H1 (cell line): ENCODE results near the gene PPFIA2. TPM values are rescaled to one million over a fixed set of nuclear protein-coding genes. Genes with fewer than 3 reads are reported as not detected.

ENCODE experiments used
- CTCF ChIA-PET: fragments of 300-600 bp; sonication (Branson Sonifier 250); formaldehyde crosslinking; loops from one replicate; lab custom pipeline; 2021; ENCODE audit not compliant: partially characterized antibody; lab: Charles Lee
- POLR2A ChIA-PET: fragments of 300-600 bp; sonication (Branson Sonifier 250); formaldehyde crosslinking; loops from one replicate; lab custom pipeline; 2021; ENCODE audit warnings: inconsistent platforms; ENCODE audit not compliant: partially characterized antibody; lab: Charles Lee
- DNase-seq, 2 experiments: peaks; one replicate each; pipeline versions ENCODE4 v3.0.0 to v3.0.0-alpha.2; 2010 to 2022; ENCODE audit warnings: low spot score in 2 of 2, low read depth in 1 of 2, mixed read lengths in 1 of 2
- FAIRE-seq: peaks from 2 replicates; lab custom pipeline; 2011; peaks lifted over from hg19 to GRCh38; lab: Jason Lieb, UNC
- H2AFZ ChIP-seq: 2 replicates; pipeline ENCODE4 v1.8.1; 2012; ENCODE audit warnings: low read length, inconsistent platforms
- H2AK5ac ChIP-seq: 2 replicates; pipeline ENCODE4 v1.6.1; 2013; ENCODE audit warnings: low read depth, low read length
- H2BK120ac ChIP-seq: replicated peaks from 2 replicates; pipeline ENCODE3; 2013; ENCODE audit warnings: low read depth, low read length, inconsistent platforms
- H2BK12ac ChIP-seq: 2 replicates; pipeline ENCODE4 v1.6.1; 2013; ENCODE audit warnings: low read depth, low read length
- H2BK15ac ChIP-seq: 2 replicates; pipeline ENCODE4 v1.6.1; 2013; ENCODE audit warnings: low read length
- H2BK20ac ChIP-seq: 2 replicates; pipeline ENCODE4 v1.6.1; 2013; ENCODE audit warnings: low read length
- H2BK5ac ChIP-seq: 2 replicates; pipeline ENCODE4 v1.6.1; 2013; ENCODE audit warnings: low read depth, low read length
- H3K14ac ChIP-seq: 2 replicates; pipeline ENCODE4 v1.6.1; 2013; ENCODE audit warnings: inconsistent platforms; ENCODE audit not compliant: insufficient read length
- H3K18ac ChIP-seq: 2 replicates; pipeline ENCODE4 v1.6.1; 2013; ENCODE audit warnings: low read length; ENCODE audit errors: extremely low read depth
- H3K23ac ChIP-seq: 2 replicates; pipeline ENCODE4 v1.6.1; 2013; ENCODE audit warnings: inconsistent platforms; ENCODE audit not compliant: insufficient read length
- H3K23me2 ChIP-seq: 2 replicates; pipeline ENCODE4 v1.6.1; 2013; ENCODE audit warnings: low read depth, low read length
- H3K27ac ChIP-seq: 2 replicates; pipeline ENCODE4 v1.6.1; 2011; ENCODE audit warnings: low read depth, low read length, inconsistent platforms
- H3K27me3 ChIP-seq, 4 experiments: replicated peaks in 1 of 4; 1 replicate in 1 of 4; 2 replicates in 3 of 4; pipeline versions ENCODE4 v1.6.1 to v1.8.1; 2011 to 2013; ENCODE audit warnings: low read length in 3 of 4, mild to moderate bottlenecking in 3 of 4, inconsistent platforms in 2 of 4, mixed read lengths in 2 of 4, moderate library complexity in 1 of 4; ENCODE audit not compliant: control insufficient read depth in 3 of 4, insufficient read depth in 3 of 4; ENCODE audit errors: extremely low read depth in 1 of 4
- H3K36me3 ChIP-seq, 4 experiments: 2 replicates each; pipeline versions ENCODE4 v1.6.1 to v1.8.1; 2011 to 2013; ENCODE audit warnings: mild to moderate bottlenecking in 4 of 4, low read length in 3 of 4, moderate library complexity in 2 of 4, control low read depth in 1 of 4, inconsistent platforms in 1 of 4; ENCODE audit not compliant: insufficient read depth in 4 of 4, control insufficient read depth in 2 of 4
- H3K4ac ChIP-seq: replicated peaks from 2 replicates; pipeline ENCODE3; 2013; ENCODE audit warnings: low read length, low read depth, mixed read lengths, inconsistent platforms; ENCODE audit not compliant: insufficient read length
- H3K4me1 ChIP-seq, 4 experiments: replicated peaks in 1 of 4; 1 replicate in 1 of 4; 2 replicates in 3 of 4; pipeline versions ENCODE4 v1.6.1 to v1.8.1; 2011 to 2013; ENCODE audit warnings: low read length in 3 of 4, inconsistent platforms in 2 of 4, mixed read lengths in 1 of 4; ENCODE audit not compliant: insufficient read depth in 4 of 4, control insufficient read depth in 3 of 4
- H3K4me2 ChIP-seq, 2 experiments: 2 replicates each; pipeline versions ENCODE4 v1.6.1 to v1.8.1; 2011 to 2013; ENCODE audit warnings: low read depth in 2 of 2, low read length in 2 of 2, control low read depth in 1 of 2, inconsistent platforms in 1 of 2, mild to moderate bottlenecking in 1 of 2; ENCODE audit not compliant: insufficient read depth in 1 of 2
- H3K4me3 ChIP-seq, 4 experiments: fragments of 200-600, 300-600 bp in 1 of 4; sonication (generic), shearing (Covaris generic), sonication (Bioruptor Twin) in 1 of 4; 2 replicates each; pipeline versions ENCODE4 v1.5.1 to v1.8.1; 2011 to 2016; ENCODE audit warnings: low read length in 4 of 4, low read depth in 3 of 4, control low read depth in 2 of 4, inconsistent platforms in 2 of 4, mild to moderate bottlenecking in 2 of 4, mixed read lengths in 1 of 4, moderate library complexity in 1 of 4; ENCODE audit not compliant: insufficient read depth in 2 of 4; ENCODE audit errors: extremely low read depth in 1 of 4
- H3K56ac ChIP-seq: replicated peaks from 2 replicates; pipeline ENCODE3; 2013; ENCODE audit warnings: low read depth, mild to moderate bottlenecking, mixed read lengths, low read length, inconsistent platforms; ENCODE audit not compliant: insufficient read length
- H3K79me1 ChIP-seq: 2 replicates; pipeline ENCODE4 v1.6.1; 2013; ENCODE audit warnings: low read depth, low read length, control low read depth
- H3K79me2 ChIP-seq, 2 experiments: 2 replicates each; pipeline versions ENCODE4 v1.6.1 to v1.8.1; 2012 to 2013; ENCODE audit warnings: low read length in 2 of 2, mild to moderate bottlenecking in 2 of 2, inconsistent platforms in 1 of 2; ENCODE audit not compliant: insufficient read depth in 2 of 2, control insufficient read depth in 1 of 2
- H3K9ac ChIP-seq, 4 experiments: replicated peaks in 1 of 4; 1 replicate in 1 of 4; 2 replicates in 3 of 4; pipeline versions ENCODE4 v1.6.1 to v1.8.1; 2011 to 2013; ENCODE audit warnings: low read depth in 3 of 4, low read length in 3 of 4, control low read depth in 2 of 4, mild to moderate bottlenecking in 2 of 4, moderate library complexity in 2 of 4, inconsistent platforms in 1 of 4; ENCODE audit errors: extremely low read depth in 1 of 4
- H3K9me3 ChIP-seq, 2 experiments: 2 replicates each; pipeline versions ENCODE4 v1.6.1 to v1.8.1; 2012 to 2013; ENCODE audit warnings: mild to moderate bottlenecking in 2 of 2, moderate library complexity in 2 of 2, control low read depth in 1 of 2, inconsistent platforms in 1 of 2, low read depth in 1 of 2, low read length in 1 of 2, mixed read lengths in 1 of 2; ENCODE audit not compliant: insufficient read depth in 2 of 2
- H4K20me1 ChIP-seq, 2 experiments: replicated peaks in 1 of 2; 2 replicates each; pipeline versions ENCODE3 to v1.8.1; 2011 to 2013; ENCODE audit warnings: inconsistent platforms in 2 of 2, low read length in 2 of 2, mild to moderate bottlenecking in 1 of 2; ENCODE audit not compliant: insufficient read depth in 2 of 2, control insufficient read depth in 1 of 2
- H4K5ac ChIP-seq: 2 replicates; pipeline ENCODE4 v1.6.1; 2013; ENCODE audit warnings: low read length, low read depth, mixed read lengths, inconsistent platforms; ENCODE audit not compliant: insufficient read length
- H4K8ac ChIP-seq: 2 replicates; pipeline ENCODE4 v1.8.0; 2013; ENCODE audit warnings: mild to moderate bottlenecking, moderate library complexity, low read length, inconsistent platforms; ENCODE audit not compliant: insufficient read depth; ENCODE audit errors: extremely low read depth
- H4K91ac ChIP-seq: replicated peaks from 2 replicates; pipeline ENCODE3; 2013; ENCODE audit warnings: low read length, mixed read lengths, inconsistent platforms; ENCODE audit not compliant: insufficient read length
- KDM4A ChIP-seq: IDR thresholded peaks from one replicate; pipeline ENCODE4 v1.7.1; 2012; ENCODE audit warnings: low read depth, mild to moderate bottlenecking, moderate library complexity, low read length, inconsistent platforms; ENCODE audit not compliant: severe bottlenecking
- POLR2AphosphoS5 ChIP-seq: IDR thresholded peaks from 2 replicates; pipeline ENCODE4 v1.6.1; 2011; ENCODE audit warnings: low read depth, low read length
- SAP30 ChIP-seq: fragments of 300-600 bp; sonication (generic); IDR thresholded peaks from 2 replicates; pipeline ENCODE4 v1.7.1; 2012; ENCODE audit warnings: low read length, moderate library complexity, mild to moderate bottlenecking, inconsistent platforms; ENCODE audit not compliant: insufficient read depth, insufficient replicate concordance
- SIX5 ChIP-seq: IDR thresholded peaks from 2 replicates; pipeline ENCODE4 v1.6.1; 2011; ENCODE audit warnings: mild to moderate bottlenecking, low read depth, low read length
- SUZ12 ChIP-seq: fragments of 200-600 bp; sonication (generic); IDR thresholded peaks from 2 replicates; pipeline ENCODE4 v1.6.1; 2012; ENCODE audit warnings: mild to moderate bottlenecking, inconsistent platforms, low read length, moderate library complexity, mixed read lengths
- WGBS, 2 experiments: shearing (Covaris generic) in 1 of 2; methylation state at CpG; one replicate each; pipeline versions ENCODE4 v1.1.6 to v1.1.7; 2013 to 2015; ENCODE audit warnings: low lambda C conversion rate in 2 of 2, mixed read lengths in 2 of 2, inconsistent platforms in 1 of 2, low coverage in 1 of 2, missing lambda C conversion rate in 1 of 2; ENCODE audit not compliant: insufficient replicate concordance in 2 of 2, insufficient coverage in 1 of 2, insufficient read length in 1 of 2; ENCODE audit errors: extremely low coverage in 1 of 2, missing lambda C conversion rate in 1 of 2; 5-methylcytosine and 5-hydroxymethylcytosine counted together
- polyA plus RNA-seq, 7 experiments: library from polyadenylated mRNA; depleted of rRNA in 3 of 7; stranded (reverse) in 5 of 7; unstranded in 2 of 7; fragments of >200 nt in 5 of 7; fragments of 200-250 nt in 2 of 7; gene quantifications; 1 replicate in 5 of 7; 2 replicates in 1 of 7; 4 replicates in 1 of 7; pipeline versions ENCODE4 v1.2.1 to v1.2.3, GENCODE V29; 2011 to 2013; ENCODE audit warnings: missing spikeins in 2 of 7, mixed read lengths in 2 of 7
- total RNA-seq: library from RNA; stranded (reverse); fragmentation: NEBNext Ultra II Directional; extraction: Animal tissue kit (Norgen Biotek cat#: 25700); gene quantifications from 2 replicates; pipeline ENCODE4 v1.2.1, GENCODE V29; 2021

PPFIA2 gene
- total and polyA plus RNA-seq, 2 of the 8 experiments (the other 6 are each of a cell fraction or from before 2014, with no cell fraction given): 1.2 to 1.8 TPM

DNA sequence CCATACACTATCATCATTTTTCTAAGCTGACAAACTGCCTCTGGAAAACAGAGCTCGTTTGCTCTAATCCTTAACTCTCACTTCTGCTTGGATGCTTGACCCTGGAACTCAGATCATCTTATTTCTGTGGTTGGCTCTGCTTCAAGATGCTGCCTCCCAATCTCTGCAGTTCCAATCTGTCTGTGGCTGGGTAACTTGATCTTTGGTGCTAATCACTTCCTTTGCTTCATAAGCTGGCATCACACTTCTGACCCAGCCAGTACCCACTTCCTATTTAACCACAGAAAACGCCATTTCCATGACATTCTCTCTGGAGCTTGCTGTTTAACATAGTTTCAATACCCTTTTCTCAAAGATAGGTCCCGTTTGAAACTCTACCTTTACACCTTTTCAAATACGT, 427.1 kb downstream of the PPFIA2 start:
- Histone ChIP-seq H4K20me1 (no peaks in the 10 kb centered on the region), H3K27me3 (no peaks in the 10 kb centered on the region), H2BK5ac (no peak overlapping the region), H3K4me1 (no peaks in the 10 kb centered on the region), H3K79me2 (no peaks in the 10 kb centered on the region), H4K5ac (no peak overlapping the region), H3K27ac (no peak overlapping the region), H3K14ac (no peak overlapping the region), H3K23me2 (no peaks in the 10 kb centered on the region), H2AK5ac (no peak overlapping the region), H2BK120ac (no peak overlapping the region), H3K9me3 (no peaks in the 10 kb centered on the region), H2BK15ac (no peak overlapping the region), H2BK20ac (no peak overlapping the region), H4K8ac (no peak overlapping the region), H3K56ac (no peak overlapping the region), H2BK12ac (no peak overlapping the region), H3K23ac (no peak overlapping the region), H3K9ac (no peak overlapping the region), H3K18ac (no peak overlapping the region), H3K4ac (no peak overlapping the region), H3K79me1 (no peaks in the 10 kb centered on the region), H3K4me2 (no peak overlapping the region), H4K91ac (no peak overlapping the region), H3K36me3 (no peaks in the 10 kb centered on the region), H2AFZ (no peak overlapping the region), H3K4me3 (no peak overlapping the region)
- FAIRE-seq: no peak
- TF ChIP-seq SAP30 (no peak), KDM4A (no peak), SIX5 (no peak), POLR2AphosphoS5 (no peak), SUZ12 (no peak)
- ChIA-PET POLR2A (interaction anchor here (0.5 kb wide), 1 partner anchor 529 kb away, joined by 3 read pairs; no protein-coding TSS in a partner anchor), CTCF (interaction anchor here (0.9 to 1.8 kb wide), 3 partner anchors 14 to 90 kb away, joined by 3 to 5 read pairs (median 4); no protein-coding TSS in a partner anchor)
- WGBS, 2 experiments: 85% methylated on average over 4 of the region's 4 CpGs; no CpG with 5 or more reads in 1 of the 2 experiments
- DNase-seq: no peak
